ENCODE results near the gene TMEM131. TPM values are rescaled to one million over a fixed set of nuclear protein-coding genes. Genes with fewer than 3 reads are reported as not detected.
A peak's percentile ranks its signal among the peaks of the same experiment; 100 is the strongest.

Gene TMEM131
- total RNA-seq, 1 experiment from 2014 or later: 28.9 TPM

GRCh38 chr2:97774425-97774824 lies 221.3 kb downstream of the TMEM131 start:
- Histone ChIP-seq H3K27ac (ENCODE audit: low read depth, low read length, poor library complexity, severe bottlenecking) (no peak overlapping the region), H3K27me3 (replicated peaks; ENCODE audit: insufficient read depth, low read depth, low read length, poor library complexity) (no peaks in the 10 kb centered on the region), H3K9me3 (ENCODE audit: low read depth, low read length, poor library complexity, severe bottlenecking) (no peaks in the 10 kb centered on the region), H3K36me3 (ENCODE audit: insufficient read depth, low read length, poor library complexity, severe bottlenecking) (no peaks in the 10 kb centered on the region), H3K4me3 (ENCODE audit: low read depth, low read length, poor library complexity, severe bottlenecking) (no peak overlapping the region), H3K4me1 (ENCODE audit: insufficient read depth, low read length, poor library complexity, severe bottlenecking) (no peaks in the 10 kb centered on the region)
- TF ChIP-seq EZH2 (IDR thresholded peaks at IDR 0.05; ENCODE audit: borderline replicate concordance, low read depth, low read length, poor library complexity, severe bottlenecking): no peak
- TF ChIP-seq, protein P1, sequence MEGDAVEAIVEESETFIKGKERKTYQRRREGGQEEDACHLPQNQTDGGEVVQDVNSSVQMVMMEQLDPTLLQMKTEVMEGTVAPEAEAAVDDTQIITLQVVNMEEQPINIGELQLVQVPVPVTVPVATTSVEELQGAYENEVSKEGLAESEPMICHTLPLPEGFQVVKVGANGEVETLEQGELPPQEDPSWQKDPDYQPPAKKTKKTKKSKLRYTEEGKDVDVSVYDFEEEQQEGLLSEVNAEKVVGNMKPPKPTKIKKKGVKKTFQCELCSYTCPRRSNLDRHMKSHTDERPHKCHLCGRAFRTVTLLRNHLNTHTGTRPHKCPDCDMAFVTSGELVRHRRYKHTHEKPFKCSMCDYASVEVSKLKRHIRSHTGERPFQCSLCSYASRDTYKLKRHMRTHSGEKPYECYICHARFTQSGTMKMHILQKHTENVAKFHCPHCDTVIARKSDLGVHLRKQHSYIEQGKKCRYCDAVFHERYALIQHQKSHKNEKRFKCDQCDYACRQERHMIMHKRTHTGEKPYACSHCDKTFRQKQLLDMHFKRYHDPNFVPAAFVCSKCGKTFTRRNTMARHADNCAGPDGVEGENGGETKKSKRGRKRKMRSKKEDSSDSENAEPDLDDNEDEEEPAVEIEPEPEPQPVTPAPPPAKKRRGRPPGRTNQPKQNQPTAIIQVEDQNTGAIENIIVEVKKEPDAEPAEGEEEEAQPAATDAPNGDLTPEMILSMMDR (conservative IDR thresholded peaks at IDR 0.05; ENCODE audit: low read depth, low read length): peak; percentile 55
- BruUV-seq (replicated peaks): no TSS peak
- peak; percentile 22 for DNase-seq (ENCODE audit: low spot score)
- POLR2A ChIA-PET (ENCODE audit: low non-redundant PET): no interaction called here
- intact Hi-C loops (cut with micrococcal nuclease; ENCODE audit: unreplicated experiment): no loop called here
- CTCF ChIA-PET: interaction anchor here (0.7 kb wide), 1 partner anchor 610 kb away, joined by 3 read pairs; no protein-coding TSS in a partner anchor

DNA sequence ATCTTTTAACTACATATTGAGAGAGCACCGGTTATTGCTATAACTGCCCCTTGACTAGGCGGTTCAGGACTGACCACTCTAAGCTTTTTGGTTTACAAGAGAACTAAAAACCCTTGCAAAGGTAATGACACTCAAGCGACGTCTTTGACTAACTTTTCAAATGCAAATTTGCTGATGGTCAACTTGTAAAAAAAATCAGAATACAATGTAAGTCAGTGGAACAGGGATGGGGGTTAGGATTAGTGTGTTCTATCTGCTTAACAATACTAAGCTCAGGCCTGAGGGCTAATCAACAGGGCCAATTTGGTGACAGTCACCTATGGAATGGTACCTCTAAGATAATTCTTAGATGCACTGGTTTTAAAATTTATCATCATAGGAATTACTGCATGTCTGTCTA lies 225.3 kb downstream of the TMEM131 start:
- no peaks in the 10 kb centered on the region for H3K36me3 ChIP-seq (ENCODE audit: insufficient read depth, low read length, poor library complexity, severe bottlenecking)
- CTCF ChIA-PET: no interaction called here

DNA sequence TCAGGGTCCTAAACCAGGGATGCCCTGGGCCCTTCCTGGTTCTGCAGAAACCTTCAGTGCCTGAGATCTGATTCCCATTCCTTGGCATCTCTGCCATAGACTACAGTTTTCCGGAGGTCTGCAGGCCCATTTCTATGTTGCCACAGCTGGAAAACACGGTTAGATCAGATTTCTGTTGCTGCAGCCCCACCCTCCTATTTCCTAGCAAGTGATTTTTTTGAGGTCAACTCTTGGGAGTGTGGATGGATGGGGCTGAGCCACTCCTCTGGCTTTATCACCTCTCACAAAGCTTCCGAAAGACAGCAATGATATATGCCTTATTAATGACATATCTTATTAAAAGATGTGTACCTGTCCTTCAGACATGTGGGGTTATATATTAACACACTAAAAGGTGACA lies 226.0 kb downstream of the TMEM131 start:
- BruUV-seq (replicated peaks): no TSS peak
- CTCF ChIA-PET: no interaction called here

More for the DNA sequence above, 225.3 kb downstream of the TMEM131 start:
- TF ChIP-seq, protein P1 (conservative IDR thresholded peaks at IDR 0.05; ENCODE audit: low read depth, low read length): no peak
- no peak for TF ChIP-seq EZH2 (IDR thresholded peaks at IDR 0.05; ENCODE audit: borderline replicate concordance, low read depth, low read length, poor library complexity, severe bottlenecking)
- POLR2A ChIA-PET (ENCODE audit: low non-redundant PET): no interaction called here
- Histone ChIP-seq H3K27ac (ENCODE audit: low read depth, low read length, poor library complexity, severe bottlenecking) (no peak overlapping the region), H3K4me3 (ENCODE audit: low read depth, low read length, poor library complexity, severe bottlenecking) (no peak overlapping the region), H3K4me1 (ENCODE audit: insufficient read depth, low read length, poor library complexity, severe bottlenecking) (no peaks in the 10 kb centered on the region), H3K27me3 (replicated peaks; ENCODE audit: insufficient read depth, low read depth, low read length, poor library complexity) (no peaks in the 10 kb centered on the region), H3K9me3 (ENCODE audit: low read depth, low read length, poor library complexity, severe bottlenecking) (no peaks in the 10 kb centered on the region)
- intact Hi-C loops (cut with micrococcal nuclease; ENCODE audit: unreplicated experiment): no loop called here
- no TSS peak for BruUV-seq (replicated peaks)
- DNase-seq (ENCODE audit: low spot score): no peak

More for the DNA sequence above, 226.0 kb downstream of the TMEM131 start:
- no peaks in the 10 kb centered on the region for H3K9me3 ChIP-seq (ENCODE audit: low read depth, low read length, poor library complexity, severe bottlenecking)
- intact Hi-C loops (cut with micrococcal nuclease; ENCODE audit: unreplicated experiment): no loop called here
- no peaks in the 10 kb centered on the region for H3K36me3 ChIP-seq (ENCODE audit: insufficient read depth, low read length, poor library complexity, severe bottlenecking)
- H3K4me1 ChIP-seq (ENCODE audit: insufficient read depth, low read length, poor library complexity, severe bottlenecking): no peaks in the 10 kb centered on the region
- TF ChIP-seq, protein P1 (conservative IDR thresholded peaks at IDR 0.05; ENCODE audit: low read depth, low read length): no peak
- TF ChIP-seq EZH2 (IDR thresholded peaks at IDR 0.05; ENCODE audit: borderline replicate concordance, low read depth, low read length, poor library complexity, severe bottlenecking): no peak
- H3K27me3 ChIP-seq (replicated peaks; ENCODE audit: insufficient read depth, low read depth, low read length, poor library complexity): no peaks in the 10 kb centered on the region
- POLR2A ChIA-PET (ENCODE audit: low non-redundant PET): no interaction called here
- DNase-seq (ENCODE audit: low spot score): no peak
- H3K4me3 ChIP-seq (ENCODE audit: low read depth, low read length, poor library complexity, severe bottlenecking): no peak overlapping the region
- no peak overlapping the region for H3K27ac ChIP-seq (ENCODE audit: low read depth, low read length, poor library complexity, severe bottlenecking)
